ENCODE measurements around the gene LRRC66. TPM values are rescaled to one million over a fixed set of nuclear protein-coding genes. Genes with fewer than 3 reads are reported as not detected.

LRRC66 gene
- total RNA-seq, 1 experiment from 2014 or later: not detected

DNA sequence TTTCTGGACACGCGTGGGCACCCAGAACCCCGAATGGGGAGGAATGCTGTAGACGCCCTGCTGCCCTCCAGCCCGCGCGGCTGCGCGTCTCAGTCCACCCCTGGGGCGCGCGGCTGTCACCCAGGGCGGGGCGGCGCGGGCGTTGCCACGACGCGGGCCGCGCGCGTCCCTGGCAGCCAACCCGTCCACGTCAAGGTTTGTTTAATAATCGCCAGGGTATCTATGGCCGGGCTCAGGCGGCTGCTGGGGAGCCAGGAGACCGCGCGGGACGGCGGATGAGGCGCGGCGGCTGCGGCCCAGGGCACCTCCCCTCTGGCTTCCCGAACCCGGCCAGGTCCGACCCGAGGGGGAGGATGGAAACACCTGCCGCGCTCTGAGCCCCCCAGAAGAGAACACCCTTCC lies 31.1 kb upstream of the LRRC66 start, which contains the start of gene SPATA18:
TSS of gene SPATA18 (plus strand) at position 92 of the 402 bp plus-strand sequence. CDS start 401 bp downstream, outside the sequence.
- Mint-ChIP-seq H3K4me1 (ENCODE audit: low read depth, unreplicated experiment) (no peaks in the 10 kb centered on the region), H3K9me3 (ENCODE audit: low read depth, unreplicated experiment) (no peaks in the 10 kb centered on the region), H3K27ac (ENCODE audit: unreplicated experiment) (no peak within 1 kb of the TSS), H3K36me3 (ENCODE audit: insufficient read depth, unreplicated experiment) (peaks cover 4% of the 10 kb centered on the region), H3K27me3 (ENCODE audit: unreplicated experiment) (peaks cover 55% of the 10 kb centered on the region), H3K4me3 (ENCODE audit: low read depth, unreplicated experiment) (peak within 1 kb of the TSS; percentile 63)
- intact Hi-C loops (cut with micrococcal nuclease; ENCODE audit: unreplicated experiment): no loop called here
- no TSS peak for BruUV-seq (replicated peaks)
- no peak for DNase-seq
- TF ChIP-seq, protein P1, sequence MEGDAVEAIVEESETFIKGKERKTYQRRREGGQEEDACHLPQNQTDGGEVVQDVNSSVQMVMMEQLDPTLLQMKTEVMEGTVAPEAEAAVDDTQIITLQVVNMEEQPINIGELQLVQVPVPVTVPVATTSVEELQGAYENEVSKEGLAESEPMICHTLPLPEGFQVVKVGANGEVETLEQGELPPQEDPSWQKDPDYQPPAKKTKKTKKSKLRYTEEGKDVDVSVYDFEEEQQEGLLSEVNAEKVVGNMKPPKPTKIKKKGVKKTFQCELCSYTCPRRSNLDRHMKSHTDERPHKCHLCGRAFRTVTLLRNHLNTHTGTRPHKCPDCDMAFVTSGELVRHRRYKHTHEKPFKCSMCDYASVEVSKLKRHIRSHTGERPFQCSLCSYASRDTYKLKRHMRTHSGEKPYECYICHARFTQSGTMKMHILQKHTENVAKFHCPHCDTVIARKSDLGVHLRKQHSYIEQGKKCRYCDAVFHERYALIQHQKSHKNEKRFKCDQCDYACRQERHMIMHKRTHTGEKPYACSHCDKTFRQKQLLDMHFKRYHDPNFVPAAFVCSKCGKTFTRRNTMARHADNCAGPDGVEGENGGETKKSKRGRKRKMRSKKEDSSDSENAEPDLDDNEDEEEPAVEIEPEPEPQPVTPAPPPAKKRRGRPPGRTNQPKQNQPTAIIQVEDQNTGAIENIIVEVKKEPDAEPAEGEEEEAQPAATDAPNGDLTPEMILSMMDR (IDR thresholded peaks at IDR 0.05; ENCODE audit: unreplicated experiment): no peak
- CTCF ChIA-PET: no interaction called here

DNA sequence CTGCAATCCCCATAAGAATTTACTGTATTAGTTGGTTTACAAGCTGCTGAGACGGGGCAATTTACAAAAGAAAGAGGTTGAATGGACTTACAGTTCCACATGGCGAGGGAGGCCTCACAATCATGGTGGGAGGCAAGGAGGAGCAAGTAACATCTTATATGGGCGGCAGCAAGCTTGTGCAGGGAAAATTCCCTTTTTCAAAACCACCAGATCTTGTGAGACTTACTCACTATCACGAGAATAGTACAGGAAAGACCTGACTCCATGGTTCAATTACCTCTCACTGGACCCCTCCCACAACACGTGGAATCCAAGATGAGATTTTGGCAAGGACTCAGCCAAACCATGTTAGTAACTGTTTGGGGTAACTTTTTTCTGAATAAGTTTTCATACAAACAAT lies 29.1 kb upstream of the LRRC66 start:
- Mint-ChIP-seq H3K9me3 (ENCODE audit: low read depth, unreplicated experiment) (no peaks in the 10 kb centered on the region), H3K27ac (ENCODE audit: unreplicated experiment) (no peak overlapping the region), H3K4me3 (ENCODE audit: low read depth, unreplicated experiment) (no peak overlapping the region), H3K4me1 (ENCODE audit: low read depth, unreplicated experiment) (no peaks in the 10 kb centered on the region), H3K36me3 (ENCODE audit: insufficient read depth, unreplicated experiment) (peaks cover 4% of the 10 kb centered on the region), H3K27me3 (ENCODE audit: unreplicated experiment) (peaks cover 44% of the 10 kb centered on the region)
- TF ChIP-seq, protein P1 (IDR thresholded peaks at IDR 0.05; ENCODE audit: unreplicated experiment): no peak
- intact Hi-C loops (cut with micrococcal nuclease; ENCODE audit: unreplicated experiment): no loop called here
- DNase-seq: no peak
- BruUV-seq (replicated peaks): no TSS peak
- CTCF ChIA-PET: no interaction called here

DNA sequence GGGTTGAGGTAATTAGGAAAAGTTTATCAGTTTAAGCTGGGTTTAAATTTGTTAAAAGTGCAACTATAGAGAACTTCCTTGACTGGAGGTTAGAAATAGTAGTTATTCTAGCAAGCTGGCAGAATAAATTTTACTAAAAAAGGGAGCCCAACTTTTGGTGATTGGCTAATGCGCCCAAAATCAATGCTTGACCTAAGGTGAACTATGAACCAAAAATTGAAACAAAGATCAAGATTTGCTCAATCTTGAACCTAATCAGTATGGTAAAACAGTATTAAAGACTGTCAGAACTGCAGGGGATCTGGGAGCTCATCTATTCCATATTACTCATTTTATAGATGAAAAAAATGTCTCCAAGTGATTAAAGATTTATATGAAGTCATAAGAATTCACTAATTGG lies 24.9 kb upstream of the LRRC66 start:
- Mint-ChIP-seq H3K36me3 (ENCODE audit: insufficient read depth, unreplicated experiment) (no peaks in the 10 kb centered on the region), H3K27ac (ENCODE audit: unreplicated experiment) (no peak overlapping the region), H3K4me1 (ENCODE audit: low read depth, unreplicated experiment) (no peaks in the 10 kb centered on the region), H3K27me3 (ENCODE audit: unreplicated experiment) (peaks cover 50% of the 10 kb centered on the region), H3K4me3 (ENCODE audit: low read depth, unreplicated experiment) (no peak overlapping the region), H3K9me3 (ENCODE audit: low read depth, unreplicated experiment) (no peaks in the 10 kb centered on the region)
- DNase-seq: no peak
- TF ChIP-seq, protein P1 (IDR thresholded peaks at IDR 0.05; ENCODE audit: unreplicated experiment): no peak
- intact Hi-C loops (cut with micrococcal nuclease; ENCODE audit: unreplicated experiment): no loop called here
- CTCF ChIA-PET: no interaction called here
- BruUV-seq (replicated peaks): no TSS peak

DNA sequence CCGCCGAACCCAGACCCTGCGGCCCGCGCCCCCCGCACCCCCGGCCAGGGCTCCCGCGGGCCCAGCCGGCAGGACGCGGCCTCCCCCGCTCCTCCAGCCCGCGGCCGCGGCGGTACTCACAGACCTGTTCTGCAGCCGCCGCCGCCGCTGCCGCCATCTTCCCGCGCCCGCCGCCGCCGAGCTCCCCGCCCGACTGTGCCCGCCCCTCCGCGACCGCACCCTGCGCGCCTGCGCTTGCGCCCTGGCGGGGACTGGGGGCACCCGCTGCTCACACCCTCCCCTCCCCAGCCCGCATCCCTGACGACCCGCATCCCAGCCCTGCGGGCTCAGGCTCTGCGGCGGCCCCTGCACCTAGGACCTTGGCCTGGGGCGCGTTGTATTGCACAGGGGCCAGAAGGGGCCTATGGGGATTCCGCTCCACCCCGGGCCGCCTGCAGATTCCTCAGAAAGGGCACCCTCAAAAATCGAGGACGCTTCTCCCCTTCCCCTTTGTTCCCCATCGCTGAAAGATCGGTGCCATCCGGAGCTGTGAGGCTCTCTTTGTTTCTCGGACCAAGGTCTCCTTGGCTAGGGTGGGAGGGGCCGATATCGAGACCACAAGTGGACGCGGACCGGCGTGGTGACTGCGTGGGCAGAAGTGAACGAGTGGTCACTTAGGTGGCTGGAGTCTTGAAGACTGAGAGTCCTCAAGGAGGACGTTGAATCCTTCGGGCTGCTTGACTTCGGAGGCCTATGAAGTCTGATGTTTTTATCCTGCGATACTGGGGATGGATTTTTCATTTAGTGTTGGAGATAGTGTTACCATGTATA lies 18.1 kb upstream of the LRRC66 start, which contains the start of gene SGCB:
TSS of gene SGCB (minus strand) at position 197 of the 810 bp plus-strand sequence. CDS start at position 157, 40 bp downstream.
- BruUV-seq (replicated peaks): no TSS peak
- Mint-ChIP-seq H3K27me3 (ENCODE audit: unreplicated experiment) (peaks cover 26% of the 10 kb centered on the region), H3K9me3 (ENCODE audit: low read depth, unreplicated experiment) (no peaks in the 10 kb centered on the region), H3K36me3 (ENCODE audit: insufficient read depth, unreplicated experiment) (peaks cover 12% of the 10 kb centered on the region), H3K4me3 (ENCODE audit: low read depth, unreplicated experiment) (peak within 1 kb of the TSS; percentile 75), H3K27ac (ENCODE audit: unreplicated experiment) (peak within 1 kb of the TSS; percentile 63), H3K4me1 (ENCODE audit: low read depth, unreplicated experiment) (peaks cover 18% of the 10 kb centered on the region)
- CTCF ChIA-PET: no interaction called here
- TF ChIP-seq, protein P1 (IDR thresholded peaks at IDR 0.05; ENCODE audit: unreplicated experiment): no peak
- DNase-seq: peak; percentile 57
- intact Hi-C loops (cut with micrococcal nuclease; ENCODE audit: unreplicated experiment): no loop called here
